GM12878 (cell line): ENCODE results near the gene C1R. TPM values are rescaled to one million over a fixed set of nuclear protein-coding genes. Genes with fewer than 3 reads are reported as not detected.

ENCODE experiments used
- CEBPB ChIP-seq, 2 experiments: fragments of 150-350 bp in 1 of 2; IDR thresholded peaks; 2 replicates each; pipeline ENCODE4 v1.6.1; 2012 to 2014; ENCODE audit warnings: low read depth in 2 of 2, low read length in 2 of 2, borderline replicate concordance in 1 of 2, inconsistent platforms in 1 of 2
- HCFC1 ChIP-seq: fragments of 150-350 bp; IDR thresholded peaks from 2 replicates; pipeline ENCODE4 v1.6.1; 2014; ENCODE audit warnings: low read length
- HDAC6 ChIP-seq: fragments of 200-600 bp; sonication (generic); IDR thresholded peaks from one replicate; pipeline ENCODE4 v1.8.0; 2017; ENCODE audit warnings: antibody characterized with exemption; ENCODE audit not compliant: unreplicated experiment
- JUND ChIP-seq: IDR thresholded peaks from 2 replicates; pipeline ENCODE4 v1.6.1; 2012; ENCODE audit warnings: low read depth, mild to moderate bottlenecking, low read length, improper control_type of control experiment, moderate library complexity
- MTA2 ChIP-seq: fragments of 450-650 bp; IDR thresholded peaks from 2 replicates; pipeline ENCODE4 v1.6.1; 2016; ENCODE audit warnings: low read depth, mild to moderate bottlenecking, moderate library complexity
- MTA3 ChIP-seq: IDR thresholded peaks from 2 replicates; pipeline ENCODE4 v1.6.1; 2012; ENCODE audit warnings: low read length, inconsistent platforms, borderline replicate concordance
- MXI1 ChIP-seq: fragments of 150-350 bp; IDR thresholded peaks from 2 replicates; pipeline ENCODE4 v1.6.1; 2011; ENCODE audit warnings: low read depth, mild to moderate bottlenecking, inconsistent platforms, low read length, improper control_type of control experiment
- RAD21 ChIP-seq: IDR thresholded peaks from 2 replicates; pipeline ENCODE4 v1.6.1; 2011; ENCODE audit warnings: mild to moderate bottlenecking, low read depth, low read length, moderate library complexity; ENCODE audit not compliant: insufficient read depth
- RBBP5 ChIP-seq: fragments of 200-600 bp; sonication (generic); conservative IDR thresholded peaks from 2 replicates; pipeline ENCODE4 v1.6.1; 2016
- RUNX3 ChIP-seq: IDR thresholded peaks from 2 replicates; pipeline ENCODE4 v1.6.1; 2012; ENCODE audit warnings: low read length, inconsistent platforms
- ZBTB11 ChIP-seq: fragments of 450-650 bp; formaldehyde crosslinking; IDR thresholded peaks from 2 replicates; pipeline ENCODE4 v1.5.0; 2022; ENCODE audit warnings: mild to moderate bottlenecking, missing genetic modification characterization
- polyA plus RNA-seq, 11 experiments: library from polyadenylated mRNA; depleted of rRNA in 4 of 11; unstranded in 6 of 11; stranded (reverse) in 5 of 11; fragments of >200 nt; fragmentation: Nextera tagmentation in 4 of 11; fragmentation: Illumina TruSeq in 1 of 11; extraction: Ambion mirVana in 4 of 11; extraction: Trizol in 1 of 11; gene quantifications; 1 replicate in 1 of 11; 2 replicates in 10 of 11; pipeline versions ENCODE4 v1.2.1 to v1.2.3, GENCODE V29; 2011 to 2016; ENCODE audit warnings: inconsistent platforms in 2 of 11, missing spikeins in 2 of 11, low read depth in 1 of 11
- total RNA-seq, 4 experiments: library from RNA; depleted of rRNA in 3 of 4; stranded (reverse); fragments of >200 nt in 3 of 4; fragmentation: Illumina TruSeq in 1 of 4; extraction: Trizol in 1 of 4; gene quantifications; 2 replicates each; pipeline versions ENCODE4 v1.2.1 to v1.2.3, GENCODE V29; 2013 to 2021
- TF ChIP-seq, protein P1 (sequence below): IDR thresholded peaks from 2 replicates; pipeline ENCODE4 v1.6.1; 2011; ENCODE audit warnings: borderline replicate concordance, low read depth, mild to moderate bottlenecking, moderate library complexity, low read length; ENCODE audit not compliant: insufficient read depth, poor library complexity, severe bottlenecking
- TF ChIP-seq, protein P2 (sequence below): fragments of 450-650 bp; conservative IDR thresholded peaks from 2 replicates; pipeline ENCODE4 v1.6.1; 2017; ENCODE audit warnings: mild to moderate bottlenecking, moderate library complexity
- TF ChIP-seq, protein P3 (sequence below): fragments of 450-650 bp; IDR thresholded peaks from 2 replicates; pipeline ENCODE4 v1.6.1; 2017; ENCODE audit warnings: mild to moderate bottlenecking, low read depth, inconsistent platforms; ENCODE audit not compliant: poor library complexity, severe bottlenecking
- TF ChIP-seq, protein P4 (sequence below): fragments of 450-650 bp; IDR thresholded peaks from 2 replicates; pipeline ENCODE4 v1.6.1; 2017; ENCODE audit warnings: borderline replicate concordance

The C1R gene
- total and polyA plus RNA-seq, 10 of the 15 experiments (the other 5 are each of a cell fraction or from before 2014, with no cell fraction given): 0.31 to 1.9 (median 0.96) TPM; not detected in 1

DNA sequence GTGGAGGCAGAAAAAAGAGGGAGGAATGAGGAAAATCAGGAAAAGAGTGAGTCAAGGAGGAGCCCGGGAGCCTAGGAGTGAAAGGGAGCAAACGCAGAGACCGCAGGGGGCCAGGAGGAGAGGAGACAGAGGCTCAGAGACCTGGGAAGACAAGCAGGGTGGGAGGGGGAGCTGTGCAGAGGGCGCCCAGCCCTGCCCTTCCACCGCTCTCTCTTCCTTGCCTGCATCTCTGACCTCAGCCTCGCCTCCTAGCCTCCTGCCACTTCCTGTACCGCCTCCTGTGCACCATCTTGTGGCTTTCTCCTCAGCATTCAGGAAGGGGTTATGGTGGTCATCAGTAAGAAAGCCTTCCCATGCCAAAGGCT, 39.2 kb upstream of the C1R start (continued):
- TF ChIP-seq MTA3 (0 out of 2 replicates have a peak, but pooled peaks have one; percentile 37), CEBPB (IDR thresholded peaks at IDR 0.05; ENCODE audit: borderline replicate concordance in 1 of 2, low read depth in 2 of 2, low read length in 2 of 2) (no peak), HDAC6 (no peak), ZBTB11 (CRISPR knock-in tag) (no peak), MXI1 (no peak), RAD21 (no peak), RBBP5 (no peak), HCFC1 (no peak), RUNX3 (0 out of 2 replicates have a peak, but pooled peaks have one; percentile 24), MTA2 (no peak), JUND (no peak)
- TF ChIP-seq, protein P1, sequence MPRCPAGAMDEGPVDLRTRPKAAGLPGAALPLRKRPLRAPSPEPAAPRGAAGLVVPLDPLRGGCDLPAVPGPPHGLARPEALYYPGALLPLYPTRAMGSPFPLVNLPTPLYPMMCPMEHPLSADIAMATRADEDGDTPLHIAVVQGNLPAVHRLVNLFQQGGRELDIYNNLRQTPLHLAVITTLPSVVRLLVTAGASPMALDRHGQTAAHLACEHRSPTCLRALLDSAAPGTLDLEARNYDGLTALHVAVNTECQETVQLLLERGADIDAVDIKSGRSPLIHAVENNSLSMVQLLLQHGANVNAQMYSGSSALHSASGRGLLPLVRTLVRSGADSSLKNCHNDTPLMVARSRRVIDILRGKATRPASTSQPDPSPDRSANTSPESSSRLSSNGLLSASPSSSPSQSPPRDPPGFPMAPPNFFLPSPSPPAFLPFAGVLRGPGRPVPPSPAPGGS: no peak
- TF ChIP-seq, protein P2, sequence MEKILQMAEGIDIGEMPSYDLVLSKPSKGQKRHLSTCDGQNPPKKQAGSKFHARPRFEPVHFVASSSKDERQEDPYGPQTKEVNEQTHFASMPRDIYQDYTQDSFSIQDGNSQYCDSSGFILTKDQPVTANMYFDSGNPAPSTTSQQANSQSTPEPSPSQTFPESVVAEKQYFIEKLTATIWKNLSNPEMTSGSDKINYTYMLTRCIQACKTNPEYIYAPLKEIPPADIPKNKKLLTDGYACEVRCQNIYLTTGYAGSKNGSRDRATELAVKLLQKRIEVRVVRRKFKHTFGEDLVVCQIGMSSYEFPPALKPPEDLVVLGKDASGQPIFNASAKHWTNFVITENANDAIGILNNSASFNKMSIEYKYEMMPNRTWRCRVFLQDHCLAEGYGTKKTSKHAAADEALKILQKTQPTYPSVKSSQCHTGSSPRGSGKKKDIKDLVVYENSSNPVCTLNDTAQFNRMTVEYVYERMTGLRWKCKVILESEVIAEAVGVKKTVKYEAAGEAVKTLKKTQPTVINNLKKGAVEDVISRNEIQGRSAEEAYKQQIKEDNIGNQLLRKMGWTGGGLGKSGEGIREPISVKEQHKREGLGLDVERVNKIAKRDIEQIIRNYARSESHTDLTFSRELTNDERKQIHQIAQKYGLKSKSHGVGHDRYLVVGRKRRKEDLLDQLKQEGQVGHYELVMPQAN: no peak
- TF ChIP-seq, protein P3, sequence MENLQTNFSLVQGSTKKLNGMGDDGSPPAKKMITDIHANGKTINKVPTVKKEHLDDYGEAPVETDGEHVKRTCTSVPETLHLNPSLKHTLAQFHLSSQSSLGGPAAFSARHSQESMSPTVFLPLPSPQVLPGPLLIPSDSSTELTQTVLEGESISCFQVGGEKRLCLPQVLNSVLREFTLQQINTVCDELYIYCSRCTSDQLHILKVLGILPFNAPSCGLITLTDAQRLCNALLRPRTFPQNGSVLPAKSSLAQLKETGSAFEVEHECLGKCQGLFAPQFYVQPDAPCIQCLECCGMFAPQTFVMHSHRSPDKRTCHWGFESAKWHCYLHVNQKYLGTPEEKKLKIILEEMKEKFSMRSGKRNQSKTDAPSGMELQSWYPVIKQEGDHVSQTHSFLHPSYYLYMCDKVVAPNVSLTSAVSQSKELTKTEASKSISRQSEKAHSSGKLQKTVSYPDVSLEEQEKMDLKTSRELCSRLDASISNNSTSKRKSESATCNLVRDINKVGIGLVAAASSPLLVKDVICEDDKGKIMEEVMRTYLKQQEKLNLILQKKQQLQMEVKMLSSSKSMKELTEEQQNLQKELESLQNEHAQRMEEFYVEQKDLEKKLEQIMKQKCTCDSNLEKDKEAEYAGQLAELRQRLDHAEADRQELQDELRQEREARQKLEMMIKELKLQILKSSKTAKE: no peak
- TF ChIP-seq, protein P4, sequence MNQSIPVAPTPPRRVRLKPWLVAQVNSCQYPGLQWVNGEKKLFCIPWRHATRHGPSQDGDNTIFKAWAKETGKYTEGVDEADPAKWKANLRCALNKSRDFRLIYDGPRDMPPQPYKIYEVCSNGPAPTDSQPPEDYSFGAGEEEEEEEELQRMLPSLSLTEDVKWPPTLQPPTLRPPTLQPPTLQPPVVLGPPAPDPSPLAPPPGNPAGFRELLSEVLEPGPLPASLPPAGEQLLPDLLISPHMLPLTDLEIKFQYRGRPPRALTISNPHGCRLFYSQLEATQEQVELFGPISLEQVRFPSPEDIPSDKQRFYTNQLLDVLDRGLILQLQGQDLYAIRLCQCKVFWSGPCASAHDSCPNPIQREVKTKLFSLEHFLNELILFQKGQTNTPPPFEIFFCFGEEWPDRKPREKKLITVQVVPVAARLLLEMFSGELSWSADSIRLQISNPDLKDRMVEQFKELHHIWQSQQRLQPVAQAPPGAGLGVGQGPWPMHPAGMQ: no peak
